ENCODE results near the gene HELT. TPM values are rescaled to one million over a fixed set of nuclear protein-coding genes. Genes with fewer than 3 reads are reported as not detected.

The HELT gene
- total and polyA plus RNA-seq, 3 experiments from 2014 or later, result not detected

- Histone ChIP-seq H3K4me1 (ENCODE audit: insufficient read depth, low read length) (no peaks in the 10 kb centered on the region), H3K27me3 (ENCODE audit: insufficient read depth, low read length, poor library complexity, severe bottlenecking) (peaks cover 10% of the 10 kb centered on the region), H3K27ac (ENCODE audit: low read depth, low read length) (no peak overlapping the region), H3K36me3 (ENCODE audit: insufficient read depth, low read length) (no peaks in the 10 kb centered on the region), H3K4me3 (ENCODE audit: low read length) (no peak overlapping the region), H3K9me3 (ENCODE audit: low read length) (no peaks in the 10 kb centered on the region)
- Mint-ChIP-seq H3K27ac (no peak overlapping the region), H3K27me3 (peaks cover 66 to 80% of the 10 kb centered on the region in 2 donors), H3K4me3 (no peak overlapping the region), H3K9me3 (no peaks in the 10 kb centered on the region), H3K36me3 (no peaks in the 10 kb centered on the region), H3K4me1 (peaks cover 3 to 32% (median 9%) of the 10 kb centered on the region in 3 donors)
- CTCF ChIA-PET, result no interaction called here
- no peak for DNase-seq
- POLR2A ChIA-PET, result no interaction called here
These were observed 1.4 kb downstream of the HELT start for GRCh38 chr4:185019456-185020292.

- no peak overlapping the region for H3K4me3 Mint-ChIP-seq
- no peak for DNase-seq
- ChIA-PET POLR2A (no interaction called here), CTCF (no interaction called here)
- Histone ChIP-seq H3K36me3 (ENCODE audit: insufficient read depth, low read length) (no peaks in the 10 kb centered on the region), H3K4me1 (ENCODE audit: insufficient read depth, low read length) (no peaks in the 10 kb centered on the region), H3K4me3 (ENCODE audit: low read length) (no peak overlapping the region), H3K9me3 (ENCODE audit: low read length) (no peaks in the 10 kb centered on the region), H3K27me3 (ENCODE audit: insufficient read depth, low read length, poor library complexity, severe bottlenecking) (peaks cover 9% of the 10 kb centered on the region), H3K27ac (ENCODE audit: low read depth, low read length) (no peak overlapping the region)
- no peaks in the 10 kb centered on the region for H3K36me3 Mint-ChIP-seq
- peaks cover 63 to 80% of the 10 kb centered on the region in 2 donors for H3K27me3 Mint-ChIP-seq
- H3K27ac Mint-ChIP-seq, result peak overlapping the region in 1 of 8 donors; percentile 47
- peaks cover 3 to 32% (median 9%) of the 10 kb centered on the region in 3 donors for H3K4me1 Mint-ChIP-seq
- H3K9me3 Mint-ChIP-seq, result no peaks in the 10 kb centered on the region
These were observed 2.1 kb downstream of the HELT start for GRCh38 chr4:185020293-185020808.

- Histone ChIP-seq H3K36me3 (ENCODE audit: insufficient read depth, low read length) (no peaks in the 10 kb centered on the region), H3K4me3 (ENCODE audit: low read length) (no peak overlapping the region), H3K9me3 (ENCODE audit: low read length) (no peaks in the 10 kb centered on the region), H3K27me3 (ENCODE audit: insufficient read depth, low read length, poor library complexity, severe bottlenecking) (peaks cover 4% of the 10 kb centered on the region), H3K4me1 (ENCODE audit: insufficient read depth, low read length) (no peaks in the 10 kb centered on the region), H3K27ac (ENCODE audit: low read depth, low read length) (no peak overlapping the region)
- peaks cover 3 to 28% (median 9%) of the 10 kb centered on the region in 3 donors for H3K4me1 Mint-ChIP-seq
- DNase-seq, result no peak
- H3K36me3 Mint-ChIP-seq, result no peaks in the 10 kb centered on the region
- POLR2A ChIA-PET, result no interaction called here
- CTCF ChIA-PET, result no interaction called here
- H3K4me3 Mint-ChIP-seq, result no peak overlapping the region
- H3K27ac Mint-ChIP-seq, result peak overlapping the region in 1 of 8 donors; percentile 47
- no peaks in the 10 kb centered on the region for H3K9me3 Mint-ChIP-seq
- H3K27me3 Mint-ChIP-seq, result peaks cover 59 to 81% of the 10 kb centered on the region in 2 donors
These were observed 2.8 kb downstream of the HELT start for GRCh38 chr4:185020863-185021761.

- peaks cover 4% of the 10 kb centered on the region for H3K27me3 ChIP-seq (ENCODE audit: insufficient read depth, low read length, poor library complexity, severe bottlenecking)
- Mint-ChIP-seq H3K27ac (peak overlapping the region in 1 of 8 donors; percentile 5), H3K9me3 (no peaks in the 10 kb centered on the region)
These were observed 5.2 kb downstream of the HELT start for GRCh38 chr4:185023471-185023870.

GRCh38 chr4:185028625-185029024, 10.3 kb downstream of the HELT start:
- ChIA-PET POLR2A (no interaction called here), CTCF (no interaction called here)
- Histone ChIP-seq H3K27ac (ENCODE audit: low read depth, low read length) (no peak overlapping the region), H3K4me1 (ENCODE audit: insufficient read depth, low read length) (no peaks in the 10 kb centered on the region), H3K27me3 (ENCODE audit: insufficient read depth, low read length, poor library complexity, severe bottlenecking) (no peaks in the 10 kb centered on the region), H3K4me3 (ENCODE audit: low read length) (no peak overlapping the region), H3K36me3 (ENCODE audit: insufficient read depth, low read length) (no peaks in the 10 kb centered on the region), H3K9me3 (ENCODE audit: low read length) (no peaks in the 10 kb centered on the region)
- no peak for DNase-seq
- H3K4me3 Mint-ChIP-seq, result no peak overlapping the region
- peaks cover 33 to 57% of the 10 kb centered on the region in 2 donors for H3K27me3 Mint-ChIP-seq
- H3K36me3 Mint-ChIP-seq, result no peaks in the 10 kb centered on the region
- H3K9me3 Mint-ChIP-seq, result no peaks in the 10 kb centered on the region
- no peak overlapping the region for H3K27ac Mint-ChIP-seq
- no peaks in the 10 kb centered on the region for H3K4me1 Mint-ChIP-seq

More at GRCh38 chr4:185023471-185023870, 5.2 kb downstream of the HELT start:
- Histone ChIP-seq H3K4me1 (ENCODE audit: insufficient read depth, low read length) (no peaks in the 10 kb centered on the region), H3K4me3 (ENCODE audit: low read length) (no peak overlapping the region), H3K36me3 (ENCODE audit: insufficient read depth, low read length) (no peaks in the 10 kb centered on the region), H3K27ac (ENCODE audit: low read depth, low read length) (no peak overlapping the region), H3K9me3 (ENCODE audit: low read length) (no peaks in the 10 kb centered on the region)
- Mint-ChIP-seq H3K4me3 (no peak overlapping the region), H3K4me1 (peaks cover 3 to 21% (median 9%) of the 10 kb centered on the region in 3 donors), H3K36me3 (no peaks in the 10 kb centered on the region), H3K27me3 (peaks cover 47 to 71% of the 10 kb centered on the region in 2 donors)
- CTCF ChIA-PET, result interaction anchor here (1.0 kb wide), 1 partner anchor 18 kb away, joined by 3 read pairs; no protein-coding TSS in a partner anchor
- POLR2A ChIA-PET, result no interaction called here
- DNase-seq, result no peak

GRCh38 chr4:185031611-185032010, 13.3 kb downstream of the HELT start:
- Mint-ChIP-seq H3K27me3 (peaks cover 21 to 38% of the 10 kb centered on the region in 2 donors), H3K36me3 (no peaks in the 10 kb centered on the region), H3K4me3 (no peak overlapping the region), H3K27ac (no peak overlapping the region), H3K4me1 (no peaks in the 10 kb centered on the region), H3K9me3 (no peaks in the 10 kb centered on the region)
- no peak for DNase-seq
- Histone ChIP-seq H3K4me3 (ENCODE audit: low read length) (no peak overlapping the region), H3K27me3 (ENCODE audit: insufficient read depth, low read length, poor library complexity, severe bottlenecking) (no peaks in the 10 kb centered on the region), H3K27ac (ENCODE audit: low read depth, low read length) (no peak overlapping the region), H3K4me1 (ENCODE audit: insufficient read depth, low read length) (no peaks in the 10 kb centered on the region), H3K36me3 (ENCODE audit: insufficient read depth, low read length) (no peaks in the 10 kb centered on the region), H3K9me3 (ENCODE audit: low read length) (no peaks in the 10 kb centered on the region)
- POLR2A ChIA-PET, result no interaction called here
- CTCF ChIA-PET, result interaction anchor here (1.3 kb wide), 1 partner anchor 10 kb away, joined by 4 read pairs; no protein-coding TSS in a partner anchor

- H3K9me3 Mint-ChIP-seq, result peaks cover 0 to 4% (median 0%) of the 10 kb centered on the region in 5 donors
- H3K4me1 Mint-ChIP-seq, result no peaks in the 10 kb centered on the region
- ChIA-PET POLR2A (no interaction called here), CTCF (no interaction called here)
- peaks cover 0 to 3% (median 0%) of the 10 kb centered on the region in 3 donors for H3K36me3 Mint-ChIP-seq
- Histone ChIP-seq H3K27me3 (ENCODE audit: insufficient read depth, low read length, poor library complexity, severe bottlenecking) (no peaks in the 10 kb centered on the region), H3K27ac (ENCODE audit: low read depth, low read length) (no peak overlapping the region), H3K36me3 (ENCODE audit: insufficient read depth, low read length) (no peaks in the 10 kb centered on the region), H3K4me3 (ENCODE audit: low read length) (no peak overlapping the region), H3K4me1 (ENCODE audit: insufficient read depth, low read length) (no peaks in the 10 kb centered on the region), H3K9me3 (ENCODE audit: low read length) (no peaks in the 10 kb centered on the region)
- no peak overlapping the region for H3K4me3 Mint-ChIP-seq
- no peak overlapping the region for H3K27ac Mint-ChIP-seq
- peaks cover 21 to 31% of the 10 kb centered on the region in 2 donors for H3K27me3 Mint-ChIP-seq
- DNase-seq, result no peak
These were observed 14.8 kb downstream of the HELT start for GRCh38 chr4:185033072-185033471.
